Smooth muscle cell (in vitro differentiated cells): ENCODE data around the gene RUNX3. TPM values are rescaled to one million over a fixed set of nuclear protein-coding genes. Genes with fewer than 3 reads are reported as not detected.

Source experiments
- DNase-seq: peaks from one replicate; lab custom pipeline; 2025; ENCODE audit not compliant: unreplicated experiment; lab: John Stamatoyannopoulos, UW
- H2AFZ ChIP-seq: fragments of 200-600 bp; sonication (generic); 2 replicates; pipeline ENCODE4 v1.6.0; 2016; ENCODE audit warnings: antibody characterized with exemption, low read depth, mild to moderate bottlenecking
- H3F3A ChIP-seq: fragments of 200-600 bp; sonication (generic); 2 replicates; pipeline ENCODE4 v1.6.0; 2017; ENCODE audit warnings: antibody characterized with exemption, low read depth
- H3K27ac ChIP-seq: fragments of 200-600 bp; sonication (generic); 2 replicates; pipeline ENCODE4 v1.5.1; 2016; ENCODE audit warnings: low read depth, mild to moderate bottlenecking
- H3K27me3 ChIP-seq: fragments of 200-600 bp; sonication (generic); 2 replicates; pipeline ENCODE4 v1.6.1; 2016; ENCODE audit warnings: low read depth, mild to moderate bottlenecking
- H3K36me3 ChIP-seq: fragments of 200-600 bp; sonication (generic); 2 replicates; pipeline ENCODE4 v1.5.1; 2016; ENCODE audit warnings: low read depth
- H3K4me1 ChIP-seq: fragments of 200-600 bp; sonication (generic); 2 replicates; pipeline ENCODE4 v1.5.1; 2016; ENCODE audit warnings: low read depth
- H3K4me2 ChIP-seq: fragments of 200-600 bp; sonication (generic); 2 replicates; pipeline ENCODE4 v1.6.0; 2016; ENCODE audit warnings: mild to moderate bottlenecking
- H3K4me3 ChIP-seq: fragments of 200-600 bp; sonication (generic); 2 replicates; pipeline ENCODE4 v1.5.1; 2016; ENCODE audit warnings: mild to moderate bottlenecking
- H3K79me2 ChIP-seq: fragments of 200-600 bp; sonication (generic); 2 replicates; pipeline ENCODE4 v1.6.0; 2016; ENCODE audit warnings: low read depth, mild to moderate bottlenecking
- H3K9ac ChIP-seq: fragments of 200-600 bp; sonication (generic); 2 replicates; pipeline ENCODE4 v1.6.0; 2016; ENCODE audit warnings: low read depth
- H3K9me3 ChIP-seq: fragments of 200-600 bp; sonication (generic); replicated peaks from 2 replicates; pipeline ENCODE4 v1.5.1; 2016; ENCODE audit warnings: low read depth
- H4K20me1 ChIP-seq: fragments of 200-600 bp; sonication (generic); 2 replicates; pipeline ENCODE4 v1.6.0; 2016; ENCODE audit warnings: low read depth
- CTCF ChIP-seq: fragments of 200-600 bp; sonication (generic); IDR thresholded peaks from 2 replicates; pipeline ENCODE4 v1.5.1; 2017; ENCODE audit warnings: borderline replicate concordance, mild to moderate bottlenecking, antibody characterized with exemption; ENCODE audit not compliant: insufficient read depth, poor library complexity, severe bottlenecking
- WGBS: methylation state at CpG from one replicate; pipeline ENCODE4 v1.1.7; 2016; ENCODE audit warnings: low lambda C conversion rate; 5-methylcytosine and 5-hydroxymethylcytosine counted together
- polyA plus RNA-seq: library from polyadenylated mRNA; unstranded; fragments of >200 nt; fragmentation: Nextera tagmentation; extraction: Ambion mirVana; gene quantifications from 2 replicates; pipeline ENCODE4 v1.2.1, GENCODE V29; 2016
- total RNA-seq: library from RNA; depleted of rRNA; stranded (reverse); fragments of >200 nt; gene quantifications from 2 replicates; pipeline ENCODE4 v1.2.3, GENCODE V29; 2014

RUNX3 gene
- total and polyA plus RNA-seq, 2 experiments from 2014 or later, result 4.5 to 8.2 TPM

GRCh38 chr1:24936684-24937083 lies 6.6 kb upstream of the RUNX3 start:
- H3K9me3 ChIP-seq, result no peaks in the 10 kb centered on the region
- no peak for TF ChIP-seq CTCF
- H3K4me2 ChIP-seq, result peak overlapping the region; percentile 9
- H3K27ac ChIP-seq, result peak overlapping the region; percentile 58
- no peak overlapping the region for H3K9ac ChIP-seq
- H3K27me3 ChIP-seq, result peaks cover 18% of the 10 kb centered on the region
- peaks cover 3% of the 10 kb centered on the region for H3K4me1 ChIP-seq
- no peaks in the 10 kb centered on the region for H3K79me2 ChIP-seq
- no peak for DNase-seq
- WGBS, result 24% methylated on average over 11 of the region's 11 CpGs
- H4K20me1 ChIP-seq, result peaks cover 4% of the 10 kb centered on the region
- H3K4me3 ChIP-seq, result no peak overlapping the region
- no peaks in the 10 kb centered on the region for H3K36me3 ChIP-seq
- peaks cover 7% of the 10 kb centered on the region for H3F3A ChIP-seq
- H2AFZ ChIP-seq, result no peak overlapping the region

GRCh38 chr1:24935615-24936484 lies 5.8 kb upstream of the RUNX3 start:
- Histone ChIP-seq H3K27ac (peak overlapping the region; percentile 58), H3K4me2 (peak overlapping the region; percentile 9), H4K20me1 (peaks cover 12% of the 10 kb centered on the region), H3K79me2 (no peaks in the 10 kb centered on the region), H2AFZ (no peak overlapping the region), H3K36me3 (no peaks in the 10 kb centered on the region), H3K9ac (no peak overlapping the region), H3K4me3 (no peak overlapping the region), H3K27me3 (peaks cover 26% of the 10 kb centered on the region), H3K9me3 (no peaks in the 10 kb centered on the region), H3F3A (peaks cover 7% of the 10 kb centered on the region), H3K4me1 (peaks cover 7% of the 10 kb centered on the region)
- 84% methylated on average over 13 of the region's 13 CpGs for WGBS
- no peak for TF ChIP-seq CTCF
- no peak for DNase-seq

- H3K27me3 ChIP-seq, result peaks cover 33% of the 10 kb centered on the region
Observed at GRCh38 chr1:24935196-24935526, 5.1 kb upstream of the RUNX3 start.

More at GRCh38 chr1:24935196-24935526, 5.1 kb upstream of the RUNX3 start:
- Histone ChIP-seq H3K9me3 (no peaks in the 10 kb centered on the region), H2AFZ (no peak overlapping the region), H3K9ac (no peak overlapping the region), H3K4me2 (no peak overlapping the region), H3K4me1 (peaks cover 11% of the 10 kb centered on the region), H3F3A (peaks cover 7% of the 10 kb centered on the region), H3K36me3 (no peaks in the 10 kb centered on the region), H3K27ac (no peak overlapping the region), H3K4me3 (no peak overlapping the region), H4K20me1 (peaks cover 19% of the 10 kb centered on the region), H3K79me2 (no peaks in the 10 kb centered on the region)
- DNase-seq, result no peak
- TF ChIP-seq CTCF, result no peak
- 77% methylated on average over 11 of the region's 11 CpGs for WGBS
